Right forelimb (tissue), 1 donor: ENCODE measurements around the gene JOSD2.

Experiments
- DNase-seq: peaks from one replicate; pipeline ENCODE4 v3.0.0-alpha.2; 2018

JOSD2 gene

DNA sequence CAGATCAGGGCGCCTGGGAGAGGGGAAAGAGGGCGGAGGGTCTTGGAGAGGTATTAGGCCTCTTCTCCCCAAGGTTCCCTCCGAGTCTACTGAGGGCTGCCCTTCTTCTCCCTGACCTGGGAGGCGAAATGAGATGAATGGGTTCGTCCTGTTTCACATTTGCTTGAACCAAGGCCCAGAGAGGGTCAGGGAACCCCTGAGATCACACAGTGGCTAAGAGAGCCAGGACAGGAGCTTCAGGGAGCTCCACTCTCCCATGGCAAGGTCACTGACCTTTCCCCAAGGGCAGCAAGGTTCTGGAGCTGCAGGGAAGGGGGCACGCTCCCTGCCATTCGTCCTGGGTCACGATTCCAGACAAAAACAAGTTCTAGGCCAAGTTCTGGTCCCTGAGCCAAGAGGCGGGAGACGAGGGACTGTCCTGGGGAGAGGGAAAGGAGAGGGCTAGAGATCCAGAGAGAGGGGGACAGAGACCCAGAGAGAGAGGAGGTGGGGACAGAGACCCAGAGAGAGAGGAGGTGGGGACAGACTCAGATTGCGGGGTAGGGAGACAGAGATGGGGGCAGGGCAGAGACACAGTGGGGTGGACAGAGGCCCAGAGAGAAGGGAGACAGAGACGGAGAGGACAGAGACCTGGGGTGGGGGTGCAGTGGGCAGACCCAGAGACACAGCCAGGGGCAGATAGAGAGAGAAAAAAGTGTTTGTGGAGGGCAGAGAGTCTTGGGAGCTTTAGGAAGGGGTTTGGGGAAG lies 2.2 kb upstream of the JOSD2 start:
- no peak for DNase-seq

GRCh38 chr19:50512112-50512998 lies 1.4 kb upstream of the JOSD2 start:
- DNase-seq = no peak

- DNase-seq = no peak
Observed at GRCh38 chr19:50510700-50511068, 307 bp downstream of the JOSD2 start.

DNA sequence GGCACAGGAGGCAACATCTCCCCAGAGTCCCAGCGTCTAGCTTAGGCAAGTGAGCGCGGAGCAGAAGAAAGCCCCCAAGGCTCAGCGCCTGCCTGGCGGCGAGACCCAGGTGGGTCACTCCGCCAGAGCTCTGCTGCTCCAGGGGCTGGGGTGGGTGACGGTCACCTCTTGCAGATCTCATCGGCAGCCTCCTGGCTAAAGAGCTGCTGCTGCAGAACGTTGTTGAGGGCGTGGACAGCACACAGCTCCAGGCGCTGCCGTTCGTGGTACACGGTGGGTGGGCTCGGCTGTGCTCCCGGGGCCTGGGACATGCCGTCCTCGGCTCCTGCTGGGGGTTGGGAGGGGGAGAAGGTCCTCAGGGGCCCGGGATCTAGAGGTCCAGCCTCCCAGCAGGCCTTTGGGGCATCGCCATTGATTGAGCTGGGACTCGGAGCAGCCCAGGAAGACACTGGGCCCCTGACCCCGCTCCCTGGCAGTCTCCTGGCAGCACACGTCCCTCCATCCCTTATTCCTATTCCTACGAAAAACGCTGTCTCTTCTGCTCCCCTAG lies 795 bp downstream of the JOSD2 start:
- no peak for DNase-seq

DNA sequence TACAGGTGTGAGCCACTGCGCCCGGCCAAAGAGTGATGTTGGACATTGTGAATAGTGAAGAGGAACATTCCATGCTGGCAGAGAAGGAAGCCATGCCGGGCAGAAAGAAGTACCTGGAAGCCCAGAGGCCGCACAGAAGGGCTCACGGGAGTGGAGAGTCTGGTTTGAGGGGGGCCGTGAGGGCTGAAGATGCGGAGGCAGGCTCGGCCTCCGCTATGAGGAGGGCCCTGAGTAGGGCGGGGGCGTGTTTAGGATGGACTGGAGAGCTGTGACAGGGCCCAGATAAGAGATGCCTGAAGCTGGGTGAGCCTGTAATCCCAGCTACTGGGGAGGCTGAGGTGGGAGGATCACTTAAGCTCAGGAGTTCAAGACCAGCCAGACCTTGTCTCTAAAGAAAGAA lies 1.6 kb downstream of the JOSD2 start:
- DNase-seq = no peak

DNA sequence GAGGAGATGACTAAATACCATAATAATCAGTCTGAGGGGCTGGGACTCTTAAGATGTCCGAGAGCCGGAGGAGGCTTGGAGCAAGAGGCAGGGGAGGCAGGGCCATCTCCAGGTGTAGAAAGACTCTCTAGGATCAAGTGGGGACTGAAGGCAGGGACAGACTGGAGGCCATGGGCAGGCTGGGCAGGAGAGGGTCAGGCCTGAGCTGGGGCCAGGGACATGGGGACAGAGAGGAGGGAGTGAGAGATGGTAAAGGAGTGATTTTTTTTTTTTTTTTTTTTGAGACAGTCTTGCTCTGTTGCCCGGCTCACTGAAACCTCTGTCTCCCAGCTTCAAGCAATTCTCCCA lies 2.2 kb downstream of the JOSD2 start:
- no peak for DNase-seq

GRCh38 chr19:50507376-50507775 lies 3.6 kb downstream of the JOSD2 start:
- no peak for DNase-seq

DNA sequence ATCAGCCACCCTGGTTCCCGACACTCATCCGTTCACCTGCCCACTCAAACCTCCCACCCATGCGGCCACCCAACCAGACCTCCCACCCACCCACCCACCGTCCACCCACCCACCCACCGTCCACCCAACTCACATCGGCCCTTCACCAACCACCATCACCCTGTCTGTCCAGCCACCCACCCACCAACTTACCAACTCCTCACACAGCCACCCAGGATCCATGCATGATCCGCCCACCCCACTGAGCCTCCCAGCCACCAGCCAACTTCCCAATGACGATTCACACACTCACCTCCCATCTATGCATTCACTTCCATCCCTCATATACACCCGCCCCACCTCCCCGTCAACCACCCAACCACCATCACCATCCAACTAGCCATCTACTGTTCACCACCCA lies 4.3 kb downstream of the JOSD2 start:
- no peak for DNase-seq

DNA sequence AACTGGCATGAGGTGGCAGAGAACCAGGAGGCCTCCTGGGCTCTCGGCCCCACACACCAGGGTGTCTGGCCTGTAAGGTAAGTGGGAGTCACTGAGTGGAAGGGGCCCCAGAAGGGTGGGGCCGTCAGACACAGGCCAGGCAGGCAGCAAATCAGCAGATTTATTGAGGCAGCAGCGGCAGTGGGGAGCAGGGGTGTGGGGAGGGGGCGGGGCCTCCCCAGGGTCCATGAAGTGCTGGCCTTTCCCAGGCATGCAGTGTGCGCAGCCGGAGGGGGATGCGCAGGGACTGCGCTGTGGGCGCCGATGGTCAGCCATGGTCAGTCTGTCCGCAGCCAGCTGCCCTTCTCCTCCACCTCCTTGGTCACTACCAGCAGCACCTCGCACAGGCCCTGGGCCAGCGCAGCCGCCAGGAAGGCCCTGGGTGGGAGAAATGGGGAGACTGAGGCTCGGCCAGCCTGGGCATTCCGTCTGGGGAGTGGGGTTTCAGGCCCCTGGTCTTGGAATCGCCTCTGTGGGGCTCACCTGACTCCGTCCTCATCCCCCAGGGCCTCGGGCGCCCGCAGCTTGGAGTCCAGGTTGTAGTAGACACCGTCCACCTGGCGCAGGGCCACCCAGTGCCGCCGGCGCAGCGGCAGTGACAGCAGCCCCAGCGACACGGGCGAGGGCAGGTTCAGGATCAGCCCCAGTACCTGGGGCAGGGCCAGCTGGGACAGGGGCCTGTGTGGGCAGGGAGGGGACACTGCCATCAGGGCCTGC lies 5.0 kb downstream of the JOSD2 start:
- DNase-seq = no peak

DNA sequence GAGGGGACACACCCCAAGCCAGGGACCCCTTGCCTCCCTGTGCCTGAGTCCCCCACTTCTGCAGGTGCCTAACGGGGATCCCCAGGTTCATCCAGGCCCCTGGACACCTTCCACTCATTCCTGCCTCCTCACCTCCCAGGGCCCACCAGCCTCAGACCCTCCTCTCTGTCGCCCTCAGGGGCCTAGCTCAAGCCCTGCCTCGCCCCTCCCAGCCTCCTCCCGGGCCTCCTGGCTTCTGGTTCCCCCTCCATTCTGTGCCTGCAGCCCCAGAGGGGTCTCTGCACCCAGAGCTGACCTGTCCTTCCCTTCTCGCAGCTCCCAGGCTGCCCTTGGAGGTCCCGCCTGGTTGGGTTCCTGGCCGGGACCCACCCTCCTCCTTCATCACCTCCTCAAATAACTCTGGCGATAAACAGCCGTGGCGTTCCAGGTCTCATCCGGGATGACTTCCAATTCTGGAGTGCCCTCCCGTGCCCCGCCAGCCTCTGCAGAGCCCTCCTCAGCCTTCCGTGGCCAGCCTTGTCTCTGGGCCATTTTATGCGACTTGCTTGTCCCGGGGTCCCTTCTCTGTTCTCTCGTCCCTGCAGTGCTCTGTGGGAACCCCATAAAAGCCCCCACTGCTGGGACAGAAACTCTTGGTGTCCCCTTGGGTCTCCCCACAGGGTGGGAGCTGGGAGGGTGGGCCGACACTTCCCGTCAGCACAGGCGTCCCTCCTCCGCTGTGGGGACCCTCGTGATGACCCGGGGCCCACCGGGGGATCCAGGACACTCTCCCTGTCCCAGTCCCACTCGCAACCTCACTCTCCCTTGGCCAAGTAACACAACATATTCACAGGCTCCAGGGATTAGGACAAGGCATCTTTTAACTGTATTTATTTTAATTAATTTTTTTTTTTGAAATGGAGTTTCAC lies 9.2 kb downstream of the JOSD2 start:
- no peak for DNase-seq

DNA sequence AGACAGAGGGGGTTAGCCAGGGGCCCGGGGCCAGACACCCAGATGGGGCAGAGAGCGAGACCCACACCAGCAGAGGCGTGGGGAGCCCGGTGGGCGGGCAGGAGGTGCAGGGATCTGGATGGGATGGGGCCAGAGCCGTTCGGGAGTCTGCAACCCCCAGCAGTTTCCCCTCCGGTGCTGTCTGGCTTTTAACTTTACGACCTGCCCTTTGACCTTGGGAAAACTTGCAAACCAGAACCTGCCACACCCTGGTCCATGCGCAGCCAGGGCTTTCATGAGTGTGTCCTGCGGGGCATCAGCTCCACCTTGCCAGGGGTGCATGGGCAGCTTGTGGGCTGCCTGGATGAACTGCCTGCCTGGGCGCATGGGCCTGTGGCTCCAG lies 9.8 kb downstream of the JOSD2 start:
- no peak for DNase-seq

GRCh38 chr19:50500753-50501151 lies 10.2 kb downstream of the JOSD2 start:
- DNase-seq = peak; percentile 58

- peak; percentile 79 for DNase-seq
Observed at GRCh38 chr19:50500060-50500752, 10.8 kb downstream of the JOSD2 start.

DNA sequence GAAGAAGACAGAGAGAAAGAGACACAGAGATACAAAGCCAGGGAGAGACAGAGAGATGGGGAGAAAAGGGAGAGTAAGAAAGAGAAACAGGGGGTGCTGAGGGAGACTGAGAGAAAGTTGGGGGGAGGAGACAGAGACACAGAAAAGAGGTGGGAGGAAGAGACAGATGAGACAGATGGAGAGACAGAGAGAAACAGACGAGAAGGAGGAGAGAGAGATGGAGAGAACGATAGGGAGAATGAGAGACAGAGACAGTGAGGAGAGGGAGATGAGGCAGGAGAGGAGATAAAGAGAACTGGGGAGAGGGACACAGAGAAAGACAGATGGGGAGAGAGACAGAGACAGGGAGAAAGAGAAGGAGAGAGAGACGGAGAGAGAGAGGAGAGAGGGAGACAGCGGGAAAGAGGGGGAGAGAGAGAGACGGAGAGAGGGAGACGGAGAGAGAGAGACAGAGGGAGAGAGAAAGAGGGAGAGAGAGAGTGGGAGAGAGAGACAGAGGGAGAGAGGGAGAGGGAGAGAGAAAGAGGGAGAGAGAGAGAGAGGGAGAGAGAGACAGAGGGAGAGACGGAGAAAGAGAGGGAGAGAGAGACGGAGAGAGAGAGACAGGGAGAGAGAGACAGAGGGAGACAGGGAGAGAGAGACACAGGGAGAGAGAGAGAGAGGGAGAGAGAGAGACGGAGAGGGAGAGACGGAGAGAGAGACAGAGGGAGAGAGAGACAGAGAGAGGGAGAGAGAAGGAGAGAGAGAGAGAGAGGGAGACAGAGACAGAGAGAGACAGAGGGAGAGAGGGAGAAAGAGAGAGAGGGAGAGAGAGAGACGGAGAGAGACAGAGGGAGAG lies 12.6 kb downstream of the JOSD2 start:
- DNase-seq = no peak

DNA sequence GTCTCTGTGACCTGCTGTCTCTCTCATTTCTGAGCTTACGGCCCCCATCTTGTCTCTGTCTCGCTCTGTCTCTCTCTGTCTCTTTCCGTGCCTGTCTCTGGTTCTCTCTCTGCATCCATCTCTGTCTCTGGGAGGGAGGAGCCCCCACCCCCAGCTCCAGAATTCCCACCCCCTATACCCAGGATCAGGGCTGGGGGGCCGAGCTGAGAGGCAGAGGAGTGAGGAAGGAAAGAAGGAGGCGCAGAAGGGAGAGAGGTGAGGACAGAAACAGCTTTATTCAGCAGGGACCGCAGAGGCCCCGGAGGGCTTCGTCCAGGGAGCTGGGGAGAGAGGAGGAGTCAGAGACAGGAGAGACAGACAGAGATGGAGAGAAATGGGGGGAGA lies 14.0 kb downstream of the JOSD2 start:
- no peak for DNase-seq

DNA sequence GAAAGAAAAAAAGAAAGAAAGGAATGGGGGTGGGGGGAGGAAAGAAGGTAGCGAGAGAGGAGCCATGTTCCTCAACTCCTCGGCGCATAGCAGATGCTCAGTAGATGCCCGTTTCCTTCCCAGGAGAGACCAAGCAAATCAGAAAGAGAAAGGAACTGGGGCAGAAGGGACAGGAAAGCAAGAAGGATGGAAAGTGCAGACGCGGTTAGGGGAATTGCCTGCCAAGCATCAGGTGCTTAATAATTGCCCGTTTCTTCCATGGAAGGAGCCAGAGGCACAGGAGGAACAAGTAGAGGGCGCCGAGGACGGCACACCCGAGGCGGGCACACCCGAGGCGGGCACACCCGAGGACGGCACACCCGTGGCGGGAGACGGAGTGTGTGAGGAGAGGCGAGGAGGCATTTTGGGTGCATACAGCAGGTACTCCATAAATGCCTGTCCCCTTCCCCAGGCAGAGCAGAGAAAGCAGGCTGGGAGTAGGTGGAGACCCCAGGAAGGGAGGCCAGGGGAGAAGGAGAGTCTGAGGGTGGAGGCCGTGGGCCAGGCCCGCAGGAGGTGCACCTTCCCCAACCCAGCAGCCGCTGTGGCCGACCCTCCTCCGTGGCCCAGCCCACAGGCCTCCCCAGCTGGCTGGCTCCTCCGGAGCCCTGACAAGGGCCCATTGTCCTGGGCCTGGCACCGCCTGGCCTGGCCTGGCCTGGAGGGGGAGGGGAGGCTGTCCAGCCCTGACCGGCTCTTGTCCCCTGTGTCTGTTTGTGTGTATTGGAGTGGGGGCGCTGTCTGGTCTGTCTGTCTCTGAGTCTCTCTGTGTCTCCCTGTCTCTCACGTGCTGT lies 14.6 kb downstream of the JOSD2 start:
- DNase-seq = no peak

GRCh38 chr19:50495020-50495531 lies 15.9 kb downstream of the JOSD2 start:
- DNase-seq = no peak

- DNase-seq = no peak
Observed at GRCh38 chr19:50494186-50495019, 16.6 kb downstream of the JOSD2 start.

DNA sequence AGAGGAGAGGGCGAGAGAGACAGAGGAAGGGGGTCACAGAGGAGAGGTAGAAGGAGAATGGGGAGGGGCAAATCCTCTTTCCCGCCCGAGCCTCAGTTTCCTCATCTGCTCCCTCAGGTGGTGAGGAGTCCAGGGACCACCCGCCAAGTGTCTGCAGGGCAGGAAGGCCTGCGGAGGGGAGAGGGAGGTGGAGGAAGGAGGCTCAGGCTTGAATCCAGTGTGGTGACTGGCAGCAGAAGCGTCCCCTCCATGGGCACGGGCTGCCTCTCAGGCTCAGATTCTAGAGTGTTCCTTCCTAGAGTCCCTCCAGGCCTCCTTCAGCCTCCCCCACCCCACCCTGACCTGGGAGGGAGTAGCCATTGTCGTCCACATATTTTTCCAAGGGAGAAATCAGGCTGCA lies 17.8 kb downstream of the JOSD2 start:
- DNase-seq = no peak
